Right atrium auricular region (tissue), 2 donors: ENCODE data around the gene LUZP1. TPM values are rescaled to one million over a fixed set of nuclear protein-coding genes. Genes with fewer than 3 reads are reported as not detected.

Source experiments
- DNase-seq: peaks from one replicate; pipeline ENCODE4 v3.0.0-alpha.2; 2019; ENCODE audit warnings: low spot score
- H3K27ac ChIP-seq, 2 donors: fragments of 200-600 bp; sonication (generic); 1 replicate in 1 of 2; 2 replicates in 1 of 2; pipeline ENCODE4 v1.5.1; 2016 to 2019
- H3K27me3 ChIP-seq, 2 donors: fragments of 200-600 bp; sonication (generic); one replicate each; pipeline versions ENCODE4 v1.5.1 to v1.6.0; 2017 to 2019
- H3K36me3 ChIP-seq: fragments of 200-600 bp; sonication (generic); one replicate; pipeline ENCODE4 v1.5.1; 2016
- H3K4me1 ChIP-seq, 2 donors: fragments of 200-600 bp; sonication (generic); one replicate each; pipeline versions ENCODE4 v1.5.1 to v1.6.0; 2017 to 2019
- H3K4me3 ChIP-seq, 2 donors: fragments of 200-600 bp; sonication (generic); 1 replicate in 1 of 2; 2 replicates in 1 of 2; pipeline ENCODE4 v1.5.1; 2017 to 2019; ENCODE audit warnings: mild to moderate bottlenecking in 1 of 2, moderate library complexity in 1 of 2
- H3K9me3 ChIP-seq, 2 donors: fragments of 200-600 bp; sonication (generic); one replicate each; pipeline ENCODE4 v1.5.1; 2019
- total RNA-seq, 2 donors: library from RNA; depleted of rRNA; stranded (reverse); fragments of >200 nt; gene quantifications; one replicate each; pipeline ENCODE4 v1.1.0, GENCODE V29; 2016
- TF ChIP-seq, protein P1 (sequence below), 2 donors: fragments of 200-600 bp; sonication (generic); IDR thresholded peaks; one replicate each; pipeline ENCODE4 v1.5.1; 2019; ENCODE audit warnings: antibody characterized with exemption in 2 of 2

Gene LUZP1
- total RNA-seq, 2 donors from 2014 or later = 28.7 to 29.3 TPM

DNA sequence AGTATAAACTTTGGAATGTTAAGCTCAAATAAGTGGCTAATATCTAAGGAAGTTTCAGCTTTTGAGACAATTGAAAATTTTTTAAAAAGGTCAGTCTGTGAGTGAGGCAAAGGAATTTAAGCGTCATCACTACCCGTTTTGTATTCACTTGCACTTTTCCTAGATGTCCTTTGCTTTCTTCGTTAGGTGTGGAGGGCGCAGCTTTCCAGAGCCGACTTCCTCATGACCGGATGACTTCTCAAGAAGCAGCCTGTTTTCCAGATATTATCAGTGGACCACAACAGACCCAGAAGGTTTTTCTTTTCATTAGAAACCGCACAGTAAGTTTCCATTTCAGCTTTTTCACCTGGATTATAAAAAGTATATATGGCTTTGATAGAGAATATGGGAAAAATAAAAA, 118.5 kb downstream of the LUZP1 start:
- Histone ChIP-seq H3K4me1 (peaks cover 0 to 4% of the 10 kb centered on the region in 2 donors), H3K36me3 (peaks cover 33% of the 10 kb centered on the region), H3K9me3 (no peaks in the 10 kb centered on the region), H3K27me3 (no peaks in the 10 kb centered on the region), H3K27ac (no peak overlapping the region), H3K4me3 (no peak overlapping the region)
- no peak for DNase-seq
- TF ChIP-seq, protein P1, sequence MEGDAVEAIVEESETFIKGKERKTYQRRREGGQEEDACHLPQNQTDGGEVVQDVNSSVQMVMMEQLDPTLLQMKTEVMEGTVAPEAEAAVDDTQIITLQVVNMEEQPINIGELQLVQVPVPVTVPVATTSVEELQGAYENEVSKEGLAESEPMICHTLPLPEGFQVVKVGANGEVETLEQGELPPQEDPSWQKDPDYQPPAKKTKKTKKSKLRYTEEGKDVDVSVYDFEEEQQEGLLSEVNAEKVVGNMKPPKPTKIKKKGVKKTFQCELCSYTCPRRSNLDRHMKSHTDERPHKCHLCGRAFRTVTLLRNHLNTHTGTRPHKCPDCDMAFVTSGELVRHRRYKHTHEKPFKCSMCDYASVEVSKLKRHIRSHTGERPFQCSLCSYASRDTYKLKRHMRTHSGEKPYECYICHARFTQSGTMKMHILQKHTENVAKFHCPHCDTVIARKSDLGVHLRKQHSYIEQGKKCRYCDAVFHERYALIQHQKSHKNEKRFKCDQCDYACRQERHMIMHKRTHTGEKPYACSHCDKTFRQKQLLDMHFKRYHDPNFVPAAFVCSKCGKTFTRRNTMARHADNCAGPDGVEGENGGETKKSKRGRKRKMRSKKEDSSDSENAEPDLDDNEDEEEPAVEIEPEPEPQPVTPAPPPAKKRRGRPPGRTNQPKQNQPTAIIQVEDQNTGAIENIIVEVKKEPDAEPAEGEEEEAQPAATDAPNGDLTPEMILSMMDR (IDR thresholded peaks at IDR 0.05) = no peak

DNA sequence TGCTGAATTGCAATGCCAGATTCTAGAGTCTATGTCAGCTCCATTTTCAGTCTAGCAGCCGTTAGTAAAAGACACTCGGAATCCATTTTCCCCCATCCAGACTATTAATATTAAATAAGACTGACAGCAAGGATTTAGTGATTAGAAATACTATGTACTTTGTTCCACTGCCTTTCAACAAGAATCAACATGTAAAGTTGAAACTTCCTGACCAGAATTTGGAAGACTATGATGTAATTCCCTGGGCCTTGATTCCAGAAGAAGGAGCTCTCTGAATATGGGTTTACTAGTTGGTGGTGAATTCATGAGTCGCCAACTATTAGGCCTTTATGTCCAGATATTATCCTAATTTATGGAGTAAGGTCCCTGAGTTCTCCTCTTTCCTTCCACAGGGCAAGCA, 124.6 kb downstream of the LUZP1 start:
- no peaks in the 10 kb centered on the region for H3K27me3 ChIP-seq
- DNase-seq = no peak
- H3K27ac ChIP-seq = no peak overlapping the region
- H3K36me3 ChIP-seq = no peaks in the 10 kb centered on the region
- TF ChIP-seq, protein P1 (IDR thresholded peaks at IDR 0.05) = no peak
- no peaks in the 10 kb centered on the region for H3K9me3 ChIP-seq
- peaks cover 0 to 5% of the 10 kb centered on the region in 2 donors for H3K4me1 ChIP-seq
- no peak overlapping the region for H3K4me3 ChIP-seq

DNA sequence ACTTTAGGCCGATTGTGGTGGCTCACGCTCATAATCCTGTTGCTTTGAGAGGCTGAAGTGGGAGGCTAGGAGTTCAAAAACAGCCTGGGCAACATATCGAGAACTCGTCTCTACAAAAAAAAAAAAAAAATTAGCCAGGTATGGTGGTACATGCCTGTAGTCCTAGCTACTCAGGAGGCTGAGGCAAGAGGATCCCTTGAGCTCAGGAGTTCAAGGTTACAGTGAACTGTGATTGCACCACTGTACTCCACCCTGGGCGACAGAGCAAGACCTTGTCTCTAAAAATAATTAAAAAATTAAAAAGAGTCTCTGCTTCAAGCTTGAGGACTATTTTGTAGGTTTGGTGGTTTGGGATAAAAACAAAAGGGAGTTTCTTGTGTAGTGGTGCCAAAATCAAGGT, 128.1 kb downstream of the LUZP1 start:
- Histone ChIP-seq H3K27me3 (no peaks in the 10 kb centered on the region), H3K36me3 (no peaks in the 10 kb centered on the region), H3K9me3 (no peaks in the 10 kb centered on the region), H3K4me1 (peaks cover 0 to 5% of the 10 kb centered on the region in 2 donors), H3K4me3 (no peak overlapping the region), H3K27ac (no peak overlapping the region)
- TF ChIP-seq, protein P1 (IDR thresholded peaks at IDR 0.05) = no peak
- no peak for DNase-seq

DNA sequence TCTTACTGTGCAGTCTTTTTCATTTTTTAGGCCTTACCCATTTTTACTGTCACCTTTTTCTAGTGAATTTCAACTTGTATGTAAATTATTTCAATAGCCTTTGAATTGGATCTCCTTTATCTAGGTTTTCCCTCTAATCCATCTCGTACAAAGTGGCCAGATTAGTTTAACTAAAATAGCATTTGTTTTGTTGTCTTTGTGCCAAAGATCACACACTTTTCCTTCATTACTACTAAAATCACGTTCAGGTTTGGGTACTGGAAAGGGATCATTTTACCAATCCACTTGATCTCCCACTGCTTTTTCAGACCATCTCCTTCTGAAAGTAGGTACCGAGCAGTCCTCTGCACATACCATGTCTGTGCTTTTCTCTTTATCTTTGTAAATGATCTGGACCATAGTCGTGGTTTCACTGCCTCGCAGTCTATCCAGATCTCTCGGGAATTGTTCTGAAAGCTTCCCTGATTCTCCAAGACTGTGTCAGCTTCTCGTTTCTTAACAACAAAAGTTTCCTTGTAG, 129.3 kb downstream of the LUZP1 start:
- Histone ChIP-seq H3K27ac (no peak overlapping the region), H3K27me3 (no peaks in the 10 kb centered on the region), H3K4me3 (no peak overlapping the region), H3K9me3 (no peaks in the 10 kb centered on the region), H3K4me1 (peaks cover 0 to 5% of the 10 kb centered on the region in 2 donors), H3K36me3 (no peaks in the 10 kb centered on the region)
- no peak for DNase-seq
- TF ChIP-seq, protein P1 (IDR thresholded peaks at IDR 0.05) = no peak

DNA sequence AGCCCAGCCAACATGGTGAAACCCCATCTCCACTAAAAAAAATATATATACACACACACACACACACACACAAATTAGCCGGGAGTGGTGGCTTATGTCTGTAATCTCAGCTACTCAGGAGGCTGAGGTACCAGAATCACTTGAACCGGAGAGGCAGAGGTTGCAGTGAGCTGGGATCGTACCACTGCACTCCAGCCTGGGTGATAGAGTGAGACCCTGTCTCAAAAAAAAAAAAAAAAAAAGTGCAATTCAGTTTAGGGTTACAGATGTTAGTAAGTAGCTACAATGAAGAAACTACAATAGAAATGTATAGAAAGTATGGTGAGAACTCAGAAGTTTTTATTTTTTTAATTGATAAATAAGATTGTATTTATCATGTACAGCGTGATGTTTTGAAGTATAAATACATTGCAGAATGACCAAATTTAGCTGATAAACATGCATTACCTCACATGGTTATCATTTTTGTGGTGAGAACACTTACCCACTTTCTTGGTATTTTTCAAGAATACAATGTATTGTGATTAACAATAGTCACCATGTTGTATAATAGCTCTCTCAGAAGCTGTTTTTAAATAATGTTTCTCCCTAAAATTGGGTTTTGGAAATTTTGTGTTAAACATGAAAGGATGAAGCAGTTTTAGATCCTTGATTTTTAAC, 131.4 kb downstream of the LUZP1 start:
- no peaks in the 10 kb centered on the region for H3K9me3 ChIP-seq
- no peak overlapping the region for H3K27ac ChIP-seq
- no peak for DNase-seq
- peaks cover 0 to 5% of the 10 kb centered on the region in 2 donors for H3K4me1 ChIP-seq
- H3K36me3 ChIP-seq = no peaks in the 10 kb centered on the region
- H3K4me3 ChIP-seq = no peak overlapping the region
- TF ChIP-seq, protein P1 (IDR thresholded peaks at IDR 0.05) = no peak
- H3K27me3 ChIP-seq = no peaks in the 10 kb centered on the region
